Endometrial microvascular endothelial cells (primary cell): ENCODE measurements around the gene PLEKHG5. TPM values are rescaled to one million over a fixed set of nuclear protein-coding genes. Genes with fewer than 3 reads are reported as not detected.
"Not testable (repeated sequence)": the region's sequence is repeated elsewhere in the genome, so short reads cannot be mapped to it uniquely, and the experiment has no call there.

Source experiments
- in situ Hi-C: cut with HindIII; loops from 2 replicates; pipeline ENCODE4 v1.10.0; 2017; ENCODE audit warnings: low sequenced_read_pairs, low pct_unique_long_range_greater_than_20kb; ENCODE audit errors: inconsistent ontology term
- total RNA-seq: library from RNA; depleted of rRNA; stranded (reverse); fragments of >200 nt; gene quantifications from one replicate; pipeline ENCODE4 v1.2.3, GENCODE V29; 2015; ENCODE audit errors: inconsistent ontology term

PLEKHG5 gene
- total RNA-seq, 1 donor from 2014 or later: 27.6 TPM

DNA sequence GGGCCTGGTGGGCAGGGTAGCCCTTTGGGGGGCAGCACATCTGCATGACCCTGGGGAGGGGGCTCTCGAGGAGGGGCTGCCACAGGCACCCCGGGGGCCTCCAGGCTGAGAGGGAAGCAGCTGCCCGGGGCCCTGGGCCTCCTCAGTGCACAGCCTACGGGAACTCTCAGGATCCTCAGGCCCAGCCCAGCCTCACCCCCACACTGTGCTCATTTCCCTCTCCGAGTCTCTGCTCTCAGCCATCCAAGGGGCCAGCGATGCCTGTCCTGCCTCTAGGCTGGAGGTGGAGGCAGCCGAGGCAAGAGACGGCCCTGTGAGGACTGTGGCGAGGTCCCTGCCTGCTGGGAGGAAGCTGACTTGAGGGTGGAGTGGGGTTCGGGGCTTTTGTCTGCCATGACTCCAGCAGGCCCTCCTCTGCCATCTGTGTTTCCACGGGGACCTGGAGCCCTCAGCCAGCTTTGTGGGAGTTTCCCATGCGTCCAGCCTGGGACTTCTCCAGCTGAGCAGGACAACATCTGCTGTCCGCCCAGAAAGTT is 7.2 kb upstream of the PLEKHG5 start:
- in situ Hi-C loops: no loop called here

DNA sequence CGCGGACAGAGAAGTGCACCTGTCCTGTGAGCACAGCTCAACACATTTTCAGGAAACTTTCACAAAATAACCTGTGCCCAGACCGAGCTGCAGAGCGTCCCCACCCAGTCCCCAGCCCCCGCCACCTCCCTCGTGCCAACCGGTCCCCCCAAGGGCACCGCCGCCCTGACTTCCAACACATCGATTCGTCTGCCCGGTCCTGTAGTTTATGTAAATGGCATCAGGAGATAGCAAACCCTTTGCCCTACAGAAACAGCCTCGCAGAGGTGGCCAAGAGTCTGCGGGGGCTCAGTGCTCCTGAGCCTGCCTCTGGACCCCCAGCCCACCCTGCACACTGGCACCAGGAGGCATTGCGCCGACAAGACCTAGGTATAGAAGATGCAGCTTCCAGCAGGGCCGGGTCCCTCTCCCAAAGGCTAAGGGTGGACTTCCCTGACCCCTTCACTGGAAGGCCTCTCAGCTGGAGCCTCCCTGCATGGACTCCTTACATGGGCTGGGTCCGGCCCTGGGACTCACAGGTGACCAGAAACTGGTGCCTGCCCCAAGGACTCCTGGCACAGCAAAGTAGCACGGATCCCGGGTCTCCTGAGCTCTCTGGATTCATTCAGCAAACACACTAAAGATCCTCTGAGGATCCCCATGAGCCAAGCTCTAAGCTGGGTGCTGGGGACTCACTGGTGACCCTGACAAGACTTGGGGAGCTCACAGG is 6.6 kb upstream of the PLEKHG5 start:
- in situ Hi-C loops: no loop called here

DNA sequence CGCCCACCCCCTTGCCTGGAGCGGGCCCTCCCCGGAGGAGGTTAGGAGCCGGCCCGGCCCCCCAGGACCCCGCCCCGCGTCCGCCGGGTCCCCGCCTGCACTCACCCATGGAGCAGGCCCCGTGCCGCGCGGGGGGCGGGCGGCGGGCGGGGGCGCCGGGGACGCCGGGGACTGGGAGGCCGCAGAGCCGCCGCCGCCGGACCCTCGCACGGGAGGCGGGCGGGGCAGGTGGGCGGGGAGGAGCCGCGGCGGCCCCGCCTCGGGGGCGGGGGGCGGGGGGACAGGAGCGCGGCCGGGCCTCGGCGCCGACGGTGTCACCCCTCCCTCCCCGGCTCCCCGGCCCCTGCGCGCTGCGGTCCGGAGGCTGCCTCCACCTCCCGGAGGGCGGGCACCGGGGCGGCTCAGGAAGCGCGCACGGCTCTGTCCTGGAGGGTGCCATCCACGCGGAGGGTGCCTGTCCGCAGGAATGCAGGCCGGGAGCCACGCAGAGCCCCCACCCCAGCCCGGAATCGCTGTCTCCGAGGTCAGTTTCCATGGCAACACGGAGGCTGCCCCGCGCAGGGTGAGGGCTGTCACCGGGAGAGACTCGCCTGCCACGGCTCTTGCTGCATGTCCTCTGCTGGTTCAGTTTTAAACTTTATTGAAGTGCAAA is 5.9 kb upstream of the PLEKHG5 start:
- in situ Hi-C loops: no loop called here

DNA sequence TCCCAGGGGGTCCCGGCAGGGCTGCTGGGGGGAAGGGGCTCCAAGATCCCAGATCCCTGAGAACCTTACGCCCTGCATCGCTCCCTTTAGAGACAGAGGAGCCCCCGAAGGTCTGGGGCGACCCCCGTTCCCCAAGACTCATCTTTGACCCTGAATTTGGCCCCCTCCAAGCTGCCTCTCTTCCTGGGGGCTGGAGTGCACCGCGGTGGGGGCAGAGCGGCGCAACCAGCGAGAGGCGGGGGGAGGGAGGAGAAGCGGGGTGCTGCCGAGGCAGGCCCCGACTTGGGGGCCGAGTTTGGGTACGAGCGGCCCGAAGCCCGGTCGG is 5.4 kb upstream of the PLEKHG5 start:
- in situ Hi-C loops: no loop called here

DNA sequence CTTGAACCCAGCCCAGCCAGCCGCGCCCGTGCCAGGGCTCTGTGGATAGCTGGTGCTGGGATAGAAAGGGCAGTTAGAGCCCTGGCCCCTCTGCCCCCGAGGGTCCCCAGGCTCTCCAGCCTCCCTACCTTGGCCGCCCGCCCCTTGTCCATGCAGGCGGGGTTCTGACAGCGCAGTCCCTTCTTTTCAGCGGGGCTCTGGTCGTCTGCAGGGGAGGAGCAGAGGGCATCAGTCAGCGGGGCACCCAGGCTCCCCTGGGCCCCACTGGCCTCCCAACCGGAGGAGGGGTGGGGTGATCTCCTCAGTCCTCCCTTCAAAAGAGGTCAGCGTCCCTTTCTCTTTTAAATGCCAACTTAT is 4.9 kb upstream of the PLEKHG5 start:
- in situ Hi-C loops: no loop called here

DNA sequence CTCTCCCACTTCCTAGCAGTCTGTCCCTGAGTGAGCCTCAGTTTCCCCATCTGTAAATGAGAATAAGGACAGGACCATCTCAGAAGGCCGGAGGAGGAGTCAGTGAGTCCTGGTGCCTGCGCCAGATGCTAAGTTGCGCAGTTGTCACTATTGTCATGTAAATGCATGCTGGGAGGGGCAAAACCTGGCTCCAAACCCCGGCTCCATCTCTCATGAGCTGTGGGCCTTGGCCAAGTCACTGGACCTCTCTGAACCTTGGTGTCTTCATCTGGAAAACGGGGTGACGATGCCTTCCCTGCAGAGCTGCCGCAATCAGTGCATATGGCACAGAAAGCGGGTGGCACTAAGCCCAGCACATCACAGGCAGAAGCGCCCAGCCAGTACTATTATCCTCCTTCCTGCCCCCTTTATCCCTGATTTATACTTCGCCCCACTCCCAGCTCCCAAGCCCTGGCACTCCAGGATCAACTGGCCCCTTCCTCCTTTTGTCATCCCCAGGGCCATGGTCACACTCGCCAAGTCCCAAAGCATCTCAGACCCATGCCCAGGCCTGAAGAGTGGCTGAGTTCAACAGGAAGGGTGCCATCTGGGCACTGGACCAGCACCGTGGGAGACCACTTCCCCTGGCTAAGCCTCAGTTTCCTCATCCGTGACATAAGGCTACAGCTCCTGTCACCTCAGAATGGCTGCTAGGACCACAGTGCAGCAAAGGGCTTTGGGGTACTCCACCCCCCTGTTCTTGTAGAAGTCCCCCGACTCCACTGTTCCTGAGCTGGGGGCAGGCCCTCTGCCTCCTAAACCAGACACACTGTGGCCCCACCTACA is 4.3 kb upstream of the PLEKHG5 start:
- in situ Hi-C loops: no loop called here

DNA sequence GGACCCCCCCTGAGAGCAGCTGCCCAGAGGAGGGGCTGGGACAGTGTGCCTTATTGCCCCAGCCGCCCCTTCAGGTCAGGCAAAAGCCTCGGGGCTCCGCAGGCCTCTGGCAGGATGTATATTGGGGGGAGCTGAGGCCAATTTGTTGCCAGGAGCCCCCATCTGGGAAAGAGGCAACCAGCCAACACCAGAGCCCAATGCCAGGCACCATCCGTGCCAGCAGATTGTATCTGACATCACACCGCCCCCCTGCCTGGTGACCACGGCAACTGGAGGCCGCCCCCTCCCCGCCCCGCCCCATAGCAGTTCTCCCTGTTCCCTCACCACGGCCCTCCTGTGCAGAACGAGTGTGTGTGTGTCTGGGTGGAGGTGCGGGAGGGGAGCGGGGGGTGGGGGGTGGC is 3.6 kb upstream of the PLEKHG5 start:
- in situ Hi-C loops: no loop called here

DNA sequence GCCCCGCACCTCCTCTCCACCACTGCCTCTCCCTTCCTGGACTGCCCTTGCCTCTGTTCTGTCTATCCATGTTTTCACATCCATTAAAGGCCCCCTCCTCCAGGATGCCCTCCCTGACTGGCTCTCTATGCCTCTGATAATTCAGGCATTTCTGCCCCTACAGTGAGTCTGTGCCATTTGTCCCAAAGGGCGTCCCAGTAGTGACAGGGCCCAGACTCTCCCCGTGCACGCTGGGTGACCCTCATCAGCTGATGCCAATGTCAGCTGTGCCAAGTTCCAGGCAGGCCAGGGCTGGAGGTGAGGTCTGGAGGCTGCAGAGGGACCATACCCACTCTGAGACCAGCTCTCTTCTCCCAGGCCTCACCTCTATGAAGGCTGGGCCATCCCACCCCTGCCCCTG is 3.2 kb upstream of the PLEKHG5 start:
- in situ Hi-C loops: no loop called here

DNA sequence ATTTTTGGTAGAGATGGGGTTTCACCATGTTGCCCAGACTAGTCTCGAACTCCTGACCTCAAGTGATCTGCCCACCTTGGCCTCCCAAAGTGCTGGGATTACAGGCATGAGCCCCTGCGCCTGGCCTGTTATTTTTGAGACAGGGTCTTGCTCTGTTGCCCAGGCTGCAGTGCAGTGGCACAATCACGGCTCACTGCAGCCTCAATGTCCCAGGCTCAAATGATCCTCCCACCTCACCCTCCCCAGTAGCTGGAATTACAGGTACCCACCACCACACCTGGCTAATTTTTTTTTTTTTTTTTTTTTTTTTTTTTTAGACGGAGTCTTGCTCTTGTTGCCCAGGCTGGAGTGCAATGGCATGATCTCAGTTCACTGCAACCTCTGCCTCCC is 2.4 kb upstream of the PLEKHG5 start:
- in situ Hi-C loops: not testable (repeated sequence)

DNA sequence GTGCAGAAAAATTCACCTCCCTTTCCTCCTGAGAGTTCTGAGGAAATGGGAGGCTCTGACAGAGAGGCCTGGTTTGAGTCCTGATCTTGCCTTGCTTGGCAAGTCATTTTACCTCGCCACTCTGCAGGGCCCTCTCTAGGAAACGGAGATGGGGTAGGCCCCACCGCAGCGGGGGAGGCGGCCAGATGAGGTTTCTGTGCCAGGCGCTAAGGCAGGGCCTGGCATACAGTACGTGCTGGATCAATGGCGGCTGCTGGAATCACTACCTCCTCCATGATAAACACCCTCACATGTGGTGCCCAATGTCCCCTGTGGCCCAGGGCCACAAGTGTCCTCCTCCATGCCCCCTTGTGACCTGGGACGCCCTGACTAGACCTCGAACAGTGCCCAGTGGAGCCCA is 499 bp upstream of the PLEKHG5 start:
- in situ Hi-C loops: no loop called here

DNA sequence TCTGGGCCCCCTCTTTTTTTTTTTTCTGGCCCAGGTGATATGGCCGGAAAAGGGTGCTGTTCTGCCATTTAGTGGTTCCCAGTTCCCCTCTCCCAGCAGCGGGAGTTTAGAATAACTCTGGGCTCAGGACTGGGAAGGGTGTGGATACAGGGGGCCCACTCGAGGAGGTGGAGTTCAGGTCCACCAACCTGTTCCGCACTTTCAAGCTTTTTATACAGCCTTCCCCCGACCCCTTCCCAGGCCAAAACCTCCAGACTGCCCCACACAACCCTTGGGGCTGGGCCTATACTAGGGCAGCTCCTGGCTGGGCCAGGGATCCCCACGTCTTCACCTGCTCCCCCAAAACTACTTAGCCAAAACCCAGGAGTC is 402 bp downstream of the PLEKHG5 start:
- in situ Hi-C loops: no loop called here

DNA sequence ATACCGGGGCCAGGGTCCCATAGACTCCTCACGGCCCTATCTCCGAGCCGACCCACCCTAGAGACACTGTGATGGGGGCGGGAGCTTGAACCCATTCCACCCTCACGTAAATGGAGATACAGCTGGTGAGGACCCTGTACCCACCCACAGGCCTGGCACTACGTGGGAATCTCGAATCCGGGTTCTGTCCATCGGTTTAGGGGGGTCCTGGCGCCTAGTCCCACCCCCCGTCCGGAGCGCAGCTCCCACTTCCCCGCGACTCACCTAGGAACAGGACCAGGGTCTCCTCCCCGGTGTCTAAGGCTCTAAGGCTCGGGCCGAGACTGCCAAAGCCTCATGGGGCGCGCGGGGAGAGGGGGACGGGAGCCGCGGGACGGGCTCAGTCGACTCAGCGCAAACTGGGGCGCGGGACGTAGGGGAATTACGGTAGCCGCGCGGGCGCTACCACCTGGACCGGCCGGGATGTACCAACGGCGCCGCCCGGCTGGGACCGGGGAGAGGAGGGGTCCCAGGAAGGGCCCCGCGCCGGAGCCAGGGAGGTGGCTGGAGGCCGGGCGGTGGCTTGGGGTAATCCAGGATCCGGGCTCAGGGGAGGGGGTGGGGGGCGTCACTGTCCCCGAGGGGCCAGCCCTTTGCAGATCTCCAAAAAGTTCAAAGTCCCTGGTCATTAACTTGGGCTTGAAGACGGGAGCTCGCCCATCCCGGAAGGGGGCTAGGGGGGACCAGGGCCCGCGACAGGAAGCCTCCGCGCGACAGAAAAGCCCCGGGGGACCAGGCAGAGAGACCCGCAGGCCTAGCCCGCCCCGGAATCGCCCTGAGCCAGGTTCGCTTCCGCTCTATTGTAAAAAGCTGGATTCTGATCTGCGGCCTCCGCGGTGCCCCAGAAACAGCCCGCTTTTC is 1.0 kb downstream of the PLEKHG5 start:
- in situ Hi-C loops: no loop called here

DNA sequence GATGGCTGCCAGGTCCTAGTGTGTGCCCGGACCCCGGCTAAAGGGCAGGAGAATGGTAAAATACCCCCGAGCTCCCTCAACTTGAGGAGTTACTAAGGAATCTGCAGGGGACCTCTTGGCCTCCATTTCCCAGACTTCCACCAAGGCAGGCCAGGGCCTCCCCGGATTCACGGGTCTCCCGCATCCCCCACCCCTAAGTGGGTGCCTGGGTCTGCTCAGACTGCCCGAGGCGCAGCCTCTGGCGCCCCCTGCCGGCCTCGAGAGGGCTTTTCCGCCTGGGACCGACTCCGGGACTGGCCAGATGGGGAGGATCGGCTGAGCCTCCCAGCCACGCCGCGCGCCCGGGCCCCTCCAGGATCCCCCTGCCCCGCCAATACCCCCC is 1.7 kb downstream of the PLEKHG5 start:
- in situ Hi-C loops: no loop called here

DNA sequence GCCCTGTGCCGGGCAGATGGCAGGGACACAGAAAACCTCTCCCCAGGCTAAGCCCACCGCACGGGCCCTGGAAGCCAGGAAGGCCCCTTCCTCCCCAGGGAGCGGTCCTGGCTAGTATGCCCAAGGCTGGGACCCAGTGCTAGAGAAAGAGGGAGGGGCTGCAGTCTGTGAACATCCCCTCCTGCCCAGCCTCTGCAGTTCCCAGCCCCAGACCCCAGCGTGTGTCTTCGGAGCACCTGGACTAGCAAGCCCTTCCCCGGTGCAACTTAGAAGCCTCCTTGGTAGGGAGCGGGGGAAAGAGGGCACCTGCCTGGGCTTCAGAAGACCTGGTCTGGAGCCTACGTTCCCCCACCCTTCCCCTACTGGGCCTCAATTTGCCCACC is 2.1 kb downstream of the PLEKHG5 start:
- in situ Hi-C loops: no loop called here

DNA sequence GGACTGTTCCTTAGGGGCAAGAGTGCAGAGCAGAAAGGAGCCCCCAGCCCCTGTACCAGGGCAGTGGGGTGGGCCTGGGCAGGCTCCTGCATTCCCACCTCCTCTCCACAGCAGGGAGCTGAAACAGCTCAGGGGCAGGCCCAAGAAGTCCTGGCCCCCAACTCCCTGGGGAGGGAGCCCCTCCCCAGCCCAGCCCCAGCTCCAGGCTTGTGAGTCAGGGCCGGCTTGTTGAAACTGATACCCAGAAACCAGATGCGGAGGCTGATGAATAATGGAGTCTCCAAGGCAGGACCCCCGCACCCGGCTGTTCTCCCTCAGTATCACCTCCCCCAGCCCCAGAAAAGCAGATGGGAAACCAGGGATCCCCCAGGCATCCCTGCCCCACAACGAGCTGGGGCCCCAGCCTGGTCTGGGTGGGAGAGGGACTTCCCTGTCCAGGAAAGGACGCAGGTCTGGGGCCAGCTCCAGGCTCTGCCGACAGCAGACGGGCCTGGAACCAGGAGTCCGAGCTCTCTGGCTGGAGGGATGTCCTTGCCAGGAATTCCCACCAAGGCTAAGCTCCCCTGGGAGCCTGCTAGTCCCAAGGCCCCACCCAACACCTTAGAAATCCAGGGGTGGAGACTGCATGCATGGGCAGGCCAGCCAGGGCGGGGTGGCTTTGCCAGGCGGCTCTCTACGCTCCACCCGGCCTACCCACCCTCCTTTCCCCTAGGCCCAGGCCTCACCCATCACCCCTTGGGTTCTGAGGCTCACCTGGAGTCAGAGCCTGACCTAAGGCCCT is 2.7 kb downstream of the PLEKHG5 start:
- in situ Hi-C loops: no loop called here

DNA sequence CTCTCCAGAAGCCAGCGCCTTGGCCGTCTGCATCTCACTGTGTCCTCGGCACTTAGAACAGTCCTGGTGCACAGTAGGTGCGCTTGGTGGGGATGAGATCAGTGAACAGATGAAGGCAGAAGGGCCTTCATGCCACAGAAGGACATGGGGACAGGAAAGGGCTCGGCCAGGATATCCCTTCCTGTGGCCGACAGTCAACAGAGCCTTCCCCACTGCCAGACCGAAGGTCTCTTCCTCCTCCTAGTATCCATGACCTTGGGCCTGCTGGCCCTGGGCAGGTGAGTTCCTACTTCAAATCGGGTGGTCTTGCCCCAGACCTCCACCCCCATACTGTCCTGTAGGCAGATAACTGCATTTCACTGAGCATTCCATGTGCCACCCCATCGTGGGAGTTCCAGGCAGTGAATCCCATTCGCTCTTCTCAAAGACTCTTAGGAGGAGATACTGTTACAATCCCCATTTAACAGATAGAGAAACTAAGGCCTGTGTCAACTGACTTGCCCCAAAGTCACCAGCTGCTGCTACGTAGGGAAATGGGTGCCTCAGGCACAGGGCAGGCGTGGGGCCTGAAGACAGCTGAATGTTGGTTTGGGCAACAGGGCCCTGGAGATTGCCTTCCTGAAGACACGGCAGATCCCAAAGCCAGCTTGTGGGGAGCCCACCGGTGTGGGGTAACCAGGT is 3.5 kb downstream of the PLEKHG5 start:
- in situ Hi-C loops: no loop called here

DNA sequence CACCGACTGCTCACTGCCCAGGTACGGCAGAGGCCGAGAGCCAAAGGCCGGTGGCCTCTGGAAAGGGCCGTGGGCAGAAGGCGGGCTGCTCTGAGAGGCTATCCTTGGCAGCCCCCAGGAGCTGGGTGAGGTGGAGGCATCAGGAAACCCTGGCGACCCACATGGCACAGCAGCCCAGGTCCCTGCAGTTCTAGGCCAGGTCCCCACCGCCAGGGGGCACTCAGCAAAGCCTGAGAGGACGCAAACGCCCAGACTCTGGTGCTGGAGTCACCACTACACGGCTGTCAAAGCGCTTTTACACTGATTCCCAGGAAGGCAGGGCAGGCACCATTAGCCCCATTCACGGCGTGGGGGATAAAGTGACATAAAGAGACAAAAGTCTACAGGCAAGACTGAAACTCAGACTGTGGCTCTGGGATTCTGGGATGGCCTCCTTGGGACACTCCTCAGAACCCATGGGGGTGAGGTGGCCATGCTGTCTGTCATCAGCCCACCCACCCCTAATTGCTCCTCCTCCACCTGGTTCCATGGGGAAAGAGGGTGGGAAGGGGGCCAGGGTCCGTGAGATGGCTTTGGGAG is 4.9 kb downstream of the PLEKHG5 start:
- in situ Hi-C loops: no loop called here
